ENCODE results near the gene ZSWIM5. TPM values are rescaled to one million over a fixed set of nuclear protein-coding genes. Genes with fewer than 3 reads are reported as not detected.

ZSWIM5 gene
- total and polyA plus RNA-seq, 9 of the 15 experiments (the other 6 are each of a cell fraction or from before 2014, with no cell fraction given) = under 0.01 to 0.07 (median 0.03) TPM; not detected in 3

DNA sequence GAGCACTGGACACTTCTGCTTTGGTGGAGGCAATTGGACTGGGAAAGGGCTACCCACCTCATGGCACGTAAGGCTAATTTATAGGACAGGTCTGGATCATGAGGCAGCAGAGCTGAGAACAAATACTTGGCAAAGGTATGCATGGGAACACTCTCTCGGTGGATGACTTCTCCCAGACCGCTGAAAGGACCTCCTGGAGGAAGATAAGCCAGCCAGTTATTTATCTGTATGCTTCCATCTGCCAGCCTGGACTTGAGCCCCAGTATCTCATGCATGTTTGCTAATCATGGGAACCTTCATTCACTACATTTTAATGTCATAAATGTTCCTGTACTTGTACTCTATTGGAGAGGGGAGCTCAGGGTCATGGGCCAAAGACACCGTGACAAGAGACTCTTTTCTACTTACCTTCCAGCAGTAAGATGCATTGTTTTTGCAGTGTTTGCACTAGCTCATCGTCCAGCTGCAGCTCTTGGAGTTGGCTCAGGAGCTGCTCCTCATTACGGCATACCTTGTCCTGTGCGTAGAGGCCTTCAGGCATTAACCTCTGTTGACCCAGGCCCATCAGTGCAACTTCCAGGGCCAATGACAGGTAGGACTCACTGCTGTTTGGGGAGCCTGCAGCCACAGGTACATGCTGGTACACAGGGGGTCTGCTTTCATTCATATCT is 170.6 kb downstream of the ZSWIM5 start (continued):
- TF ChIP-seq RB1 (IDR thresholded peaks at IDR 0.05; ENCODE audit: low read depth) = peak; percentile 40; the same call in 1 of the 2 replicates
- TF ChIP-seq COPS2 (conservative IDR thresholded peaks at IDR 0.05) = no peak
- TF ChIP-seq TCF7 (IDR thresholded peaks at IDR 0.05; ENCODE audit: borderline replicate concordance) = no peak
- TF ChIP-seq KDM1A (IDR thresholded peaks at IDR 0.05) = peak; percentile 59 to 73
- TF ChIP-seq SP2 (IDR thresholded peaks at IDR 0.05; ENCODE audit: extremely low read depth, low read depth, low read length, poor library complexity, severe bottlenecking) = no peak
- TF ChIP-seq SRSF3 (IDR thresholded peaks at IDR 0.05; ENCODE audit: insufficient read depth, low read length) = no peak
- peak; percentile 69 for TF ChIP-seq FOSL1 (tag; conservative IDR thresholded peaks at IDR 0.05)
- no peak for TF ChIP-seq RBM34 (IDR thresholded peaks at IDR 0.05; ENCODE audit: borderline replicate concordance, insufficient read depth, low read length)
- TF ChIP-seq L3MBTL2 (IDR thresholded peaks at IDR 0.05) = 0 out of 2 replicates have a peak, but pooled peaks have one; percentile 11
- no peak for TF ChIP-seq CHD4 (IDR thresholded peaks at IDR 0.05; ENCODE audit: insufficient read depth, insufficient replicate concordance, low read depth, low read length, poor library complexity, severe bottlenecking)
- no peak for TF ChIP-seq CHD1 (IDR thresholded peaks at IDR 0.05; ENCODE audit: low read length)
- TF ChIP-seq CREBBP (IDR thresholded peaks at IDR 0.05; ENCODE audit: low read depth, low read length) = no peak
- TF ChIP-seq GATA2 (CRISPR knock-in tag; IDR thresholded peaks at IDR 0.05) = peak; percentile 83
- TF ChIP-seq, protein P1, sequence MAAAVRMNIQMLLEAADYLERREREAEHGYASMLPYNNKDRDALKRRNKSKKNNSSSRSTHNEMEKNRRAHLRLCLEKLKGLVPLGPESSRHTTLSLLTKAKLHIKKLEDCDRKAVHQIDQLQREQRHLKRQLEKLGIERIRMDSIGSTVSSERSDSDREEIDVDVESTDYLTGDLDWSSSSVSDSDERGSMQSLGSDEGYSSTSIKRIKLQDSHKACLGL (CRISPR knock-in tag; IDR thresholded peaks at IDR 0.05; ENCODE audit: borderline replicate concordance, poor library complexity, severe bottlenecking) = no peak
- TF ChIP-seq CBX8 (IDR thresholded peaks at IDR 0.05; ENCODE audit: borderline replicate concordance, extremely low read depth, low read depth, low read length, poor library complexity, severe bottlenecking) = no peak
- TF ChIP-seq, protein P2, sequence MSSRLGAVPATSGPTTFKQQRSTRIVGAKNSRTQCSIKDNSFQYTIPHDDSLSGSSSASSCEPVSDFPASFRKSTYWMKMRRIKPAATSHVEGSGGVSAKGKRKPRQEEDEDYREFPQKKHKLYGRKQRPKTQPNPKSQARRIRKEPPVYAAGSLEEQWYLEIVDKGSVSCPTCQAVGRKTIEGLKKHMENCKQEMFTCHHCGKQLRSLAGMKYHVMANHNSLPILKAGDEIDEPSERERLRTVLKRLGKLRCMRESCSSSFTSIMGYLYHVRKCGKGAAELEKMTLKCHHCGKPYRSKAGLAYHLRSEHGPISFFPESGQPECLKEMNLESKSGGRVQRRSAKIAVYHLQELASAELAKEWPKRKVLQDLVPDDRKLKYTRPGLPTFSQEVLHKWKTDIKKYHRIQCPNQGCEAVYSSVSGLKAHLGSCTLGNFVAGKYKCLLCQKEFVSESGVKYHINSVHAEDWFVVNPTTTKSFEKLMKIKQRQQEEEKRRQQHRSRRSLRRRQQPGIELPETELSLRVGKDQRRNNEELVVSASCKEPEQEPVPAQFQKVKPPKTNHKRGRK (tag; IDR thresholded peaks at IDR 0.05) = no peak
- TF ChIP-seq HEY1 (CRISPR knock-in tag; IDR thresholded peaks at IDR 0.05; ENCODE audit: borderline replicate concordance) = no peak
- TF ChIP-seq SMARCA4 (IDR thresholded peaks at IDR 0.05) = peak; percentile 94
- TF ChIP-seq TAF15 (IDR thresholded peaks at IDR 0.05; ENCODE audit: low read depth, low read length) = no peak
- peak; percentile 14; the same call in 1 of the 2 replicates for TF ChIP-seq KHSRP (IDR thresholded peaks at IDR 0.05)
- no peak for TF ChIP-seq DACH1 (IDR thresholded peaks at IDR 0.05; ENCODE audit: partially characterized antibody)
- peak; percentile 94 for TF ChIP-seq SMARCE1 (IDR thresholded peaks at IDR 0.05)
- TF ChIP-seq KLF16 (IDR thresholded peaks at IDR 0.05) = peak; percentile 89
- TF ChIP-seq SETDB1 (IDR thresholded peaks at IDR 0.05; ENCODE audit: low read length) = no peak
- TF ChIP-seq SRSF1 (IDR thresholded peaks at IDR 0.05; ENCODE audit: low read depth, low read length) = no peak
- TF ChIP-seq, protein P3, sequence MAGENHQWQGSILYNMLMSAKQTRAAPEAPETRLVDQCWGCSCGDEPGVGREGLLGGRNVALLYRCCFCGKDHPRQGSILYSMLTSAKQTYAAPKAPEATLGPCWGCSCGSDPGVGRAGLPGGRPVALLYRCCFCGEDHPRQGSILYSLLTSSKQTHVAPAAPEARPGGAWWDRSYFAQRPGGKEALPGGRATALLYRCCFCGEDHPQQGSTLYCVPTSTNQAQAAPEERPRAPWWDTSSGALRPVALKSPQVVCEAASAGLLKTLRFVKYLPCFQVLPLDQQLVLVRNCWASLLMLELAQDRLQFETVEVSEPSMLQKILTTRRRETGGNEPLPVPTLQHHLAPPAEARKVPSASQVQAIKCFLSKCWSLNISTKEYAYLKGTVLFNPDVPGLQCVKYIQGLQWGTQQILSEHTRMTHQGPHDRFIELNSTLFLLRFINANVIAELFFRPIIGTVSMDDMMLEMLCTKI (IDR thresholded peaks at IDR 0.05; ENCODE audit: partially characterized antibody) = no peak
- TF ChIP-seq GTF2E2 (tag; IDR thresholded peaks at IDR 0.05) = no peak
